Endothelial cell (in vitro differentiated cells): Measurements from ENCODE around the gene AADAC. TPM values are rescaled to one million over a fixed set of nuclear protein-coding genes. Genes with fewer than 3 reads are reported as not detected.
"Not testable (repeated sequence)": the region's sequence is repeated elsewhere in the genome, so short reads cannot be mapped to it uniquely, and the experiment has no call there.

ENCODE experiments used
- DNase-seq: peaks from one replicate; pipeline ENCODE4 v3.0.0; 2021; ENCODE audit warnings: low spot score
- H3K27ac Mint-ChIP-seq: one replicate; pipeline ENCODE4 v1.8.0; 2021; ENCODE audit warnings: mixed read lengths, inconsistent platforms; ENCODE audit not compliant: unreplicated experiment
- H3K27me3 Mint-ChIP-seq: one replicate; pipeline ENCODE4 v1.8.0; 2021; ENCODE audit warnings: mild to moderate bottlenecking, moderate library complexity, mixed read lengths, inconsistent platforms; ENCODE audit not compliant: unreplicated experiment
- H3K36me3 Mint-ChIP-seq: one replicate; pipeline ENCODE4 v1.8.0; 2021; ENCODE audit warnings: mild to moderate bottlenecking, low read depth, mixed read lengths, inconsistent platforms; ENCODE audit not compliant: unreplicated experiment
- H3K4me1 Mint-ChIP-seq: one replicate; pipeline ENCODE4 v1.8.0; 2021; ENCODE audit warnings: mild to moderate bottlenecking, mixed read lengths, inconsistent platforms; ENCODE audit not compliant: unreplicated experiment
- H3K4me3 Mint-ChIP-seq: one replicate; pipeline ENCODE4 v1.8.0; 2021; ENCODE audit warnings: mild to moderate bottlenecking, mixed read lengths, inconsistent platforms; ENCODE audit not compliant: unreplicated experiment
- H3K9me3 Mint-ChIP-seq: one replicate; pipeline ENCODE4 v1.8.0; 2021; ENCODE audit warnings: mixed read lengths, inconsistent platforms; ENCODE audit not compliant: unreplicated experiment
- CTCF ChIP-seq: fragments of 200-600 bp; sonication (generic); IDR thresholded peaks from one replicate; pipeline ENCODE4 v1.5.0; 2021; ENCODE audit warnings: antibody characterized with exemption; ENCODE audit not compliant: unreplicated experiment
- total RNA-seq: library from RNA; stranded (reverse); fragmentation: NEBNext Ultra II Directional; extraction: Animal tissue kit (Norgen Biotek cat#: 25700); gene quantifications from one replicate; pipeline ENCODE4 v1.2.1, GENCODE V29; 2021; ENCODE audit not compliant: unreplicated experiment

AADAC gene
- total RNA-seq, 1 donor from 2014 or later, result not detected

- Mint-ChIP-seq H3K4me3 (no peak overlapping the region), H3K9me3 (no peaks in the 10 kb centered on the region), H3K27me3 (no peaks in the 10 kb centered on the region), H3K36me3 (no peaks in the 10 kb centered on the region), H3K27ac (no peak overlapping the region), H3K4me1 (no peaks in the 10 kb centered on the region)
- no peak for TF ChIP-seq CTCF
- DNase-seq, result no peak
These were observed 31.5 kb downstream of the AADAC start for GRCh38 chr3:151845306-151845905.

GRCh38 chr3:151850065-151850464 lies 36.1 kb downstream of the AADAC start:
- H3K4me1 Mint-ChIP-seq, H3K27ac Mint-ChIP-seq, H3K9me3 Mint-ChIP-seq, DNase-seq, H3K4me3 Mint-ChIP-seq, H3K27me3 Mint-ChIP-seq, H3K36me3 Mint-ChIP-seq: not testable (repeated sequence)

- Mint-ChIP-seq H3K9me3 (peaks cover 5% of the 10 kb centered on the region), H3K4me1 (no peaks in the 10 kb centered on the region), H3K4me3 (no peak overlapping the region), H3K27ac (no peak overlapping the region), H3K36me3 (no peaks in the 10 kb centered on the region), H3K27me3 (no peaks in the 10 kb centered on the region)
- DNase-seq, result no peak
- no peak for TF ChIP-seq CTCF
These were observed 38.3 kb downstream of the AADAC start for GRCh38 chr3:151852074-151852811.

GRCh38 chr3:151856118-151856517 lies 42.2 kb downstream of the AADAC start:
- no peak overlapping the region for H3K4me3 Mint-ChIP-seq
- H3K27me3 Mint-ChIP-seq, result no peaks in the 10 kb centered on the region
- H3K4me1 Mint-ChIP-seq, result peaks cover 4% of the 10 kb centered on the region
- no peaks in the 10 kb centered on the region for H3K9me3 Mint-ChIP-seq
- H3K27ac Mint-ChIP-seq, result no peak overlapping the region
- no peaks in the 10 kb centered on the region for H3K36me3 Mint-ChIP-seq
- TF ChIP-seq CTCF, result no peak
- no peak for DNase-seq

- H3K4me3 Mint-ChIP-seq, result no peak overlapping the region
- peaks cover 4% of the 10 kb centered on the region for H3K4me1 Mint-ChIP-seq
- no peaks in the 10 kb centered on the region for H3K9me3 Mint-ChIP-seq
- H3K36me3 Mint-ChIP-seq, result no peaks in the 10 kb centered on the region
- H3K27me3 Mint-ChIP-seq, result no peaks in the 10 kb centered on the region
- no peak overlapping the region for H3K27ac Mint-ChIP-seq
- DNase-seq, result no peak
- TF ChIP-seq CTCF, result no peak
These were observed 42.7 kb downstream of the AADAC start for GRCh38 chr3:151856641-151857040.
